Neural progenitor cell (in vitro differentiated cells): Measurements from ENCODE around the gene PEF1.

Experiments used
- EZH2 ChIP-seq: fragments of 200-600 bp; sonication (generic); IDR thresholded peaks from 2 replicates; pipeline ENCODE4 v1.6.1; 2017; ENCODE audit warnings: antibody characterized with exemption, mild to moderate bottlenecking, moderate library complexity
- TF ChIP-seq, protein P1 (sequence below): fragments of 200-600 bp; sonication (generic); IDR thresholded peaks from 2 replicates; pipeline ENCODE4 v1.5.1; 2017; ENCODE audit warnings: antibody characterized with exemption, mild to moderate bottlenecking

DNA sequence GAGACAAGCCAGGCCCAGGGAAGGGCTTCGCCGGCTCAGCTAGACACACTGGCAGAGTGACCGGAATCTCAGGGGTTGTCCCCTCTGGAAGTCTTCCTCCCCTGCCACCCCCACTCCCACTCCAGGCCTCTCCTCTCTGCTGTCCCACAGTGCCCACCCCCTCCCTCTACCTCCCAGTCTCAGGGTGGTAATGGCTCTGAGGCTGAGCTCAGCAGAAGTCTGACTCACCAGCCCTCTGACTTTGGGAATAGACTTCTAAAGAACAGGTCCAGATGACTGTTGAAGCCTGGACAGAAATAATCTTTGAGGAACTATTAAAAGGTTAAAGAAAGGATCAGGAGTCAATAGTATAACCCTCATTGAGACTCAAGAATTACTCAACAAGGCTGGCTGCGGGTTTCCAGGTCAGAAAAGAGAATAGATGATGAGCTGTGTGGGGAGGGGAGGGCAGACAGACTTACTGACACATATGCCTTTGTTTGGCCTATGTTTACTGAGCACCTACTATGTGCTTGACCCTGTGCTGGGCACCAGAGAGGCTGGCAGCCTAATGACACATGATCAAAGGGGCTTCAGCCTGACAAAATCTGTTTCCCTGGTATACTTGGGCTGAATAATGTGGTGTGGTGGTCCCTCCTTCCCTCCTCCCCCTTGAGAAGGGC lies 19.0 kb downstream of the PEF1 start:
- TF ChIP-seq EZH2: no peak
- TF ChIP-seq, protein P1, sequence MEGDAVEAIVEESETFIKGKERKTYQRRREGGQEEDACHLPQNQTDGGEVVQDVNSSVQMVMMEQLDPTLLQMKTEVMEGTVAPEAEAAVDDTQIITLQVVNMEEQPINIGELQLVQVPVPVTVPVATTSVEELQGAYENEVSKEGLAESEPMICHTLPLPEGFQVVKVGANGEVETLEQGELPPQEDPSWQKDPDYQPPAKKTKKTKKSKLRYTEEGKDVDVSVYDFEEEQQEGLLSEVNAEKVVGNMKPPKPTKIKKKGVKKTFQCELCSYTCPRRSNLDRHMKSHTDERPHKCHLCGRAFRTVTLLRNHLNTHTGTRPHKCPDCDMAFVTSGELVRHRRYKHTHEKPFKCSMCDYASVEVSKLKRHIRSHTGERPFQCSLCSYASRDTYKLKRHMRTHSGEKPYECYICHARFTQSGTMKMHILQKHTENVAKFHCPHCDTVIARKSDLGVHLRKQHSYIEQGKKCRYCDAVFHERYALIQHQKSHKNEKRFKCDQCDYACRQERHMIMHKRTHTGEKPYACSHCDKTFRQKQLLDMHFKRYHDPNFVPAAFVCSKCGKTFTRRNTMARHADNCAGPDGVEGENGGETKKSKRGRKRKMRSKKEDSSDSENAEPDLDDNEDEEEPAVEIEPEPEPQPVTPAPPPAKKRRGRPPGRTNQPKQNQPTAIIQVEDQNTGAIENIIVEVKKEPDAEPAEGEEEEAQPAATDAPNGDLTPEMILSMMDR: no peak
